NT2/D1 (cell line): ENCODE results near the gene LGSN.

Experiments used
- YY1 ChIP-seq: IDR thresholded peaks from 2 replicates; pipeline ENCODE4 v1.6.1; 2011; ENCODE audit not compliant: insufficient read length, insufficient read depth
- ZNF274 ChIP-seq: IDR thresholded peaks from 2 replicates; pipeline ENCODE4 v1.6.1; 2011; ENCODE audit warnings: mild to moderate bottlenecking, low read depth, low read length

DNA sequence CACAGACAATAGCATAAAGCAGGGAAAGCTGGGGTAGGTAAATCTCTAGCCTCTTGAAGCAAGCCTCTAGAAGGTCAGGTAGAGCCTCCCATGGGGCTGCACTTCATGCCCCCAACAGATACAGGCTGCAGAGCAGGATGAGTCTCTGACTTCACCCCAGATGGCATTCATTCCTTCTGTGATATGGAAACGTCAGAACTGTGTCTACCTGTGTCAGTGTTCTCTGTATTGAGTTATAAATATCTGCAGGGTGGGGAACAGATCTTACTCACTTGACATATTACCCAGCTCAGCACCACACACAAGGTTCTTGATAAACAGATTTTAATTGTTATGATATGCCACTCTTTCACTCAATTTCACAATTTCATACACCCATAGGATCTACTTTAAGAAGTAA, 2.1 kb downstream of the LGSN start:
- no peak for TF ChIP-seq YY1
- TF ChIP-seq ZNF274 = no peak
